K562 (cell line): ENCODE measurements around the gene BOLA3. TPM values are rescaled to one million over a fixed set of nuclear protein-coding genes. Genes with fewer than 3 reads are reported as not detected.
A peak's percentile ranks its signal among the peaks of the same experiment; 100 is the strongest.

Source experiments
- DMBX1 ChIP-seq: fragments of 250-450 bp; sonication (Bioruptor Pico); IDR thresholded peaks from 2 replicates; pipeline ENCODE4 v1.8.0; 2022; ENCODE audit warnings: inconsistent platforms, mild to moderate bottlenecking, moderate library complexity, borderline replicate concordance
- E2F5 ChIP-seq: sonication (generic); formaldehyde crosslinking; IDR thresholded peaks from 2 replicates; pipeline ENCODE4 v1.8.0; 2022; ENCODE audit warnings: mild to moderate bottlenecking, missing genetic modification reagents
- HCFC1 ChIP-seq: IDR thresholded peaks from 2 replicates; pipeline ENCODE4 v1.6.1; 2012; ENCODE audit warnings: low read depth, low read length, improper control_type of control experiment
- HMGXB4 ChIP-seq: sonication (generic); formaldehyde crosslinking; IDR thresholded peaks from 2 replicates; pipeline ENCODE4 v1.8.1; 2023; ENCODE audit warnings: mild to moderate bottlenecking, missing genetic modification reagents
- KLF10 ChIP-seq: fragments of 250-450 bp; sonication (Bioruptor Pico); IDR thresholded peaks from 2 replicates; pipeline ENCODE4 v1.6.1; 2021; ENCODE audit warnings: matching md5 sums
- MEF2D ChIP-seq: conservative IDR thresholded peaks from 2 replicates; pipeline ENCODE4 v1.6.1; 2016; ENCODE audit warnings: low read depth, missing genetic modification characterization, missing compliant biosample characterization
- NCOA6 ChIP-seq: fragments of 450-650 bp; IDR thresholded peaks from 2 replicates; pipeline ENCODE4 v1.6.1; 2017; ENCODE audit warnings: mild to moderate bottlenecking
- NUFIP1 ChIP-seq: fragments of 450-650 bp; IDR thresholded peaks from 2 replicates; pipeline ENCODE4 v1.6.1; 2018; ENCODE audit not compliant: partially characterized antibody
- POLR2H ChIP-seq: IDR thresholded peaks from 2 replicates; pipeline ENCODE4 v1.6.1; 2016; ENCODE audit warnings: missing genetic modification characterization, low read depth, mild to moderate bottlenecking, control low read depth, missing compliant biosample characterization, moderate library complexity
- RAD21 ChIP-seq, 2 experiments: fragments of 250-450 bp in 1 of 2; fragments of 450-650 bp in 1 of 2; sonication (Bioruptor Pico) in 1 of 2; formaldehyde crosslinking in 1 of 2; IDR thresholded peaks in 1 of 2; conservative IDR thresholded peaks in 1 of 2; 2 replicates each; pipeline versions ENCODE4 v1.4.0 to v1.8.0; 2020 to 2022; ENCODE audit warnings: mild to moderate bottlenecking in 2 of 2, moderate library complexity in 1 of 2
- RFX5 ChIP-seq: IDR thresholded peaks from 2 replicates; pipeline ENCODE4 v1.6.1; 2011; ENCODE audit warnings: low read depth, mild to moderate bottlenecking, improper control_type of control experiment, low read length
- SIX5 ChIP-seq, 2 experiments: IDR thresholded peaks; 2 replicates each; pipeline ENCODE4 v1.6.1; 2011; ENCODE audit warnings: low read length in 2 of 2, borderline replicate concordance in 1 of 2, low read depth in 1 of 2, mild to moderate bottlenecking in 1 of 2, moderate library complexity in 1 of 2; ENCODE audit not compliant: insufficient read depth in 1 of 2
- SLC30A9 ChIP-seq: fragments of 250-450 bp; sonication (Bioruptor Pico); IDR thresholded peaks from 2 replicates; pipeline ENCODE4 v1.8.0; 2022; ENCODE audit warnings: mild to moderate bottlenecking, moderate library complexity
- STAT6 ChIP-seq: sonication (generic); formaldehyde crosslinking; IDR thresholded peaks from 2 replicates; pipeline ENCODE4 v1.8.1; 2023; ENCODE audit warnings: mild to moderate bottlenecking, missing genetic modification reagents
- TGIF2 ChIP-seq: sonication (generic); formaldehyde crosslinking; IDR thresholded peaks from 2 replicates; pipeline ENCODE4 v1.8.1; 2022; ENCODE audit warnings: mild to moderate bottlenecking, missing genetic modification reagents, moderate library complexity
- TRIM28 ChIP-seq: fragments of 450-650 bp; IDR thresholded peaks from 2 replicates; pipeline ENCODE4 v1.6.1; 2017
- ZBTB33 ChIP-seq: sonication (generic); formaldehyde crosslinking; IDR thresholded peaks from 2 replicates; pipeline ENCODE4 v1.8.1; 2023; ENCODE audit warnings: mild to moderate bottlenecking, missing genetic modification reagents
- ZNF644 ChIP-seq: fragments of 200-800 bp; sonication (Bioruptor generic); IDR thresholded peaks from 2 replicates; pipeline ENCODE4 v1.6.1; 2016; ENCODE audit warnings: low read depth, missing genetic modification characterization, missing compliant biosample characterization
- ZNF699 ChIP-seq: fragments of 250-450 bp; sonication (Bioruptor Pico); IDR thresholded peaks from 2 replicates; pipeline ENCODE4 v1.8.0; 2021; ENCODE audit warnings: mild to moderate bottlenecking, moderate library complexity; ENCODE audit not compliant: insufficient replicate concordance
- polyA plus RNA-seq, 8 experiments: library from polyadenylated mRNA; depleted of rRNA in 4 of 8; stranded (reverse) in 5 of 8; unstranded in 3 of 8; fragments of >200 nt; fragmentation: Nextera tagmentation in 2 of 8; fragmentation: Illumina TruSeq in 1 of 8; extraction: Ambion mirVana in 2 of 8; extraction: Trizol in 1 of 8; gene quantifications; 2 replicates each; pipeline versions ENCODE4 v1.2.1 to v1.2.3, GENCODE V29; 2011 to 2014; ENCODE audit warnings: inconsistent platforms in 1 of 8, missing spikeins in 1 of 8
- total RNA-seq, 7 experiments: library from RNA; depleted of rRNA in 6 of 7; stranded (reverse); fragments of >200 nt in 6 of 7; fragmentation: Illumina TruSeq in 2 of 7; extraction: Trizol in 2 of 7; gene quantifications; 2 replicates each; pipeline versions ENCODE4 v1.2.1 to v1.2.3, GENCODE V29; 2011 to 2021; ENCODE audit warnings: low replicate concordance in 1 of 7

Gene BOLA3
- total and polyA plus RNA-seq, 9 of the 15 experiments (the other 6 are each of a cell fraction or from before 2014, with no cell fraction given), result 149 to 619 (median 255) TPM

GRCh38 chr2:74147727-74148456 is at the start of gene BOLA3 (continued):
- peak; percentile 63 for TF ChIP-seq HCFC1
- no peak for TF ChIP-seq ZNF644 (tag)
- TF ChIP-seq RFX5, result no peak
- no peak for TF ChIP-seq STAT6
- no peak for TF ChIP-seq ZNF699
- TF ChIP-seq TRIM28, result no peak
- TF ChIP-seq POLR2H, result peak; percentile 51; the same call in 1 of the 2 replicates
- no peak for TF ChIP-seq NCOA6
- no peak for TF ChIP-seq E2F5 (CRISPR knock-in tag)
- no peak for TF ChIP-seq MEF2D
- TF ChIP-seq TGIF2, result 0 out of 2 replicates have a peak, but pooled peaks have one; percentile 64
- TF ChIP-seq NUFIP1, result no peak
- no peak for TF ChIP-seq DMBX1 (CRISPR knock-in tag)
- TF ChIP-seq HMGXB4 (CRISPR knock-in tag), result no peak; the same call in 1 of the 2 replicates
- no peak for TF ChIP-seq ZBTB33
- TF ChIP-seq SLC30A9 (CRISPR knock-in tag), result no peak
- peak; percentile 54 to 63 for TF ChIP-seq RAD21 (CRISPR knock-in tag; conservative IDR thresholded peaks at IDR 0.05 in 1 of 2, IDR thresholded peaks at IDR 0.05 in 1 of 2)
- TF ChIP-seq SIX5 (IDR thresholded peaks at IDR 0.05; ENCODE audit: borderline replicate concordance in 1 of 2, insufficient read depth in 1 of 2, low read depth in 1 of 2, low read length in 2 of 2), result no peak
- no peak for TF ChIP-seq KLF10
